GM12875 (cell line): ENCODE results near the gene MEOX1.

Source experiments
- H3K4me3 ChIP-seq: one replicate; pipeline ENCODE4 v1.5.1; 2011; ENCODE audit warnings: low read depth, low read length, control low read depth
- CTCF ChIP-seq: IDR thresholded peaks from 2 replicates; pipeline ENCODE4 v1.5.1; 2011; ENCODE audit warnings: low read depth, mild to moderate bottlenecking, control low read depth, inconsistent platforms, low read length, moderate library complexity, borderline replicate concordance; ENCODE audit not compliant: insufficient read depth

MEOX1 gene

DNA sequence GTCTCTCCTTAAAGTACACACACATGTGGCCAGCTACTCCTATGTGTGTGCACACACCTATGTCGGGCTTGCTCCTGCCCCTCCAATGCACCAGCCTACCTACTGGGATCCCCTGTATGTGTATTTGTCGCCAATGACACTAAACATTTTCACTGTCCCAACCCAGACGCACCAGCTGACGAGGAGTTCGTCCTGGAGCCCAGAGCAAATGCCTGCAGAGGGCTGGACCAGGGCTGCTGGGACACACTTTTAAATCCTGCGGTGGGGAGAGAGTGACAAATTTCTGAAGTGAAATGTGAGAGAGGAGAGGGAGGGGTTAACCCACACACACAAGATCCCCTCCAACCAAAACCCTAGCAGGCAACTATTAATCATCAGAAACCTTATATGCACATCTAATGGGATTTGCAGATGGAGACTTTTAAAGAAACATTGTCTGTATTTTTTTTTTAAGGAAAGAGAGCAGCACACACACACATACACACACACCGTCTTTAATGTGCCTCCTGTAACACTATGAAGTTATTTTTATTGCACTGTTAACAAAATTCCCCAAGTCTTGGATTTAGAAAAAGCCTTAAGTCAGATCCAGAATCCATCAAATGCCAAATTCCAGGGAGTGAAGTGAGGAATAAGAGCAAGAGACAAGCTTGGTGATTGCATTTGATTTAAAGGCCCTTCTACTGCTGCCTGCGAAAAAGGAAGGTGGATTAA, at the start of gene MEOX1:
TSS of gene MEOX1 (minus strand) at position 224 of the 714 bp plus-strand sequence. CDS start 388 bp downstream, outside the sequence.
- no peak within 1 kb of the TSS for H3K4me3 ChIP-seq

DNA sequence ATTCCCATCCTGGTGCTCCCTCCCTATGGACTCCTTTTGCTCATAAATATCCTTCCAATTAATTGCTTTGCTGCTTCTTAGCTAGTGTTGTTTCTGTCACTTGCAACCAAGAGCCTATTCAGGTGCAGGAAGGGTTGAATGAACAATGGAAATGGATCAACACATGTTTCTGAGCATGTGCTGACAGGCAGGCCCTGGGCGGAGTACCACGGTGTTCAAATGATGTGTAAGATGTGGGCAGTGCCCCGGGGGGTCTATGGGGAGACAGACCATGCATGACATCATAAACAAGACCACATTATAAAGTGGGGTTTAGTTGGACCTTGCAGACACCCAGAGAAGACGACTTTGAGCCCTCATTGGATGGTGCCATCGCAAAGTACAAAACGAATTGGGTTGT, 48.4 kb upstream of the MEOX1 start:
- no peak for TF ChIP-seq CTCF
- H3K4me3 ChIP-seq: no peak overlapping the region

More for the DNA sequence above, at the start of gene MEOX1:
- TF ChIP-seq CTCF: no peak

GRCh38 chr17:43709210-43709609, 47.5 kb upstream of the MEOX1 start:
- H3K4me3 ChIP-seq: no peak overlapping the region
- no peak for TF ChIP-seq CTCF

DNA sequence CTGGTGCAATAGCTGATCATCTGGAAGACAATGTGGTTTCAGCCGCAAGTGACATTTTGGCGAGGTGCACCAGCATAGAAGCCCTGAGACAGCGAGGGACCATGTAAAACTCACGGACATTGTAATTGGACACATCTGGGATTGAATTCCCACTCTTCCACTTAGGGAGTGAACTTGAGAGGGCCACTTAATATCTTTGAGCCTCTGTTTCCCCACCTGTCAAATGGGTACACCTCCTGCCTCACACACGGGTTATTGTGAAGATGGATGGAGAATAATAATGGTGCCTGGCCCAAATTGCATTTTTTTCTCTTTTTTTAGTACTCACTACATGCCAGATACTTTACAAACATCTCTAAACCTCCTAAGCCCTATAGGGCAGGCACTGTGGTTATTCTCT, 45.5 kb upstream of the MEOX1 start:
- H3K4me3 ChIP-seq: no peak overlapping the region
- TF ChIP-seq CTCF: no peak

DNA sequence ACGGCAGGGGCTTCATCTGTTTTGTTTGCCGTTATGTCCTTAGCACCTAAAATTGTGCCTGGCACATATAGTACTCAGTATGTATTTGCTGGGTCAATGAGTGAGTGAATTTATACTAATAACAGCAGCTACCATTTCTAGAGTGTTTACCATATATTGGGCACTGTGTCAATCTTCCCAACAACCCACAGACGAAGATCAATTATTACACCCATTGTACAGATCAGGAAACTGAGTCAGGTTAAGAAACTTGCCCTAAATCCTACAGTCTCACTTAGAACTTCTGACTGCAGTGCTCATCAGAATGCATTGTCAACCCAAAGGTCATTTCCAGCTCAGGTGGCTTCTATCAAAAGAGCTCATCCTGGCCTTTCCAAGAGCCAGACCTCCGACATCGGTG, 44.5 kb upstream of the MEOX1 start:
- no peak for TF ChIP-seq CTCF
- no peak overlapping the region for H3K4me3 ChIP-seq

DNA sequence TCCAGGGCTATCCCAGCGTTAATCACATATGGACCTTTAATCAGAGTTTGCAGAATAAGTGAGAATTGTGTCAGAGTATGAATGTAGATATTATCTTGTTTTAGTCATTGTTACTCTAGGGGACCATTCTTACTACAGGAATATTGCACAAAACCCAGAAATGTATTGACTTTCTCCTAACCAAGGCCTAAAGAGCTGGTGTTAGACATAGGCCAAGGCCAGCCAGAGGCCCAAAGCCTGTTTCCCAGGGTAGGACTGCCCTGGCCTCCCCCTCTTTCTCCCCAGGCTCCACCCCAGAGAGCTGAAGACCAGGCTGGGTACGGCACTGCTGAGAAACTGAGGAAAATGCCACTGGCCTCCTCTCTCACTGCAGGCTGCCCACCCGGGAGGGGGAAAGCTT, 41.9 kb upstream of the MEOX1 start:
- H3K4me3 ChIP-seq: no peak overlapping the region
- no peak for TF ChIP-seq CTCF

- no peak for TF ChIP-seq CTCF
- H3K4me3 ChIP-seq: no peak overlapping the region
These were observed 40.9 kb upstream of the MEOX1 start for GRCh38 chr17:43702637-43703036.
